ENCODE measurements around the gene TMEM132E.

DNA sequence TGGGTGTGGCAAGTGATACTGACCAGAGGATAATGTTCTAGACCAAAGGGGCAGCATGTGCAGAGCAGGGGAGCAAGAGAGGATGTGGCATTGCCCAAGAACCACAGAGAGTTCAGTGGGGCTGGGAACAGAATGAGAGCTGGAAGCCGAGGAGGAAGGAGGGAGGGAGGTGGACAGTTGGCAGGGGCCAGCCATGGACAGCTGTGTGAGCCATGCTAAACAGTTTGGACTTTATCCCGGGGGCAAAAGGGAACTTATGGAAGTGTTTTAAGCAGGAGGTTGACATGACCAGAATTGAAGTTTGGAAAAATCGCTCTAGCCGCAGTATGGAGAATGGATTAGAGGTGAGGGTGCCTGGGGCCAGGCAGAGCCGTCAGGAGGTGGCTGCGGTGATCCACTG lies 29.4 kb upstream of the TMEM132E start:
- no peak for TF ChIP-seq CTCF (IDR thresholded peaks at IDR 0.05; ENCODE audit: insufficient read depth, low read length, poor library complexity, severe bottlenecking)
- no peak for TF ChIP-seq EZH2phosphoT487 (conservative IDR thresholded peaks at IDR 0.05; ENCODE audit: low read length)
